ENCODE data around the gene HK1. TPM values are rescaled to one million over a fixed set of nuclear protein-coding genes. Genes with fewer than 3 reads are reported as not detected.

The HK1 gene
- total RNA-seq, 6 experiments from 2014 or later = 149 to 158 (median 155) TPM

DNA sequence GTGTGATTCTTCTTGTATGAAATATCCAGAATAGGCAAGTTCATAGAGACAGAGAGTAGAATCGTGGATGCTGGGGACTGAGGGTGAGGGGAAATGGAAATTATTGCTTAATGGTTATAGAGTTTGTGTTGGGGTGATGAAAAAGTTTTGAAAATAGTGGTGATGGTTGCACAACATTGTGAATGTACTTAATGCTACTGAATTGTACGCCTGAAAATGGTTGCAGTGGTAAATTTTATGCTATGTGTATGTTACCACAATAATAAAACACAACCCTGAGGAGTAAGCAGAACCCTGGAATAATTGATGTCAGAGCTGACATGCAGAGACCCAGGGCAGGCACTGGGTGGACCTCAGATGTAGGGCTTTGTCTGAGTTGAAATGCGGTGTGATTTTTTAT, 80.9 kb downstream of the HK1 start:
- Mint-ChIP-seq H3K36me3 (ENCODE audit: low read depth) (peaks cover 36% of the 10 kb centered on the region), H3K4me3 (no peak overlapping the region), H3K27ac (peak overlapping the region; percentile 14), H3K9me3 (no peaks in the 10 kb centered on the region), H3K27me3 (ENCODE audit: insufficient read depth) (peaks cover 2% of the 10 kb centered on the region), H3K4me1 (ENCODE audit: low read depth) (peaks cover 74% of the 10 kb centered on the region)
- TF ChIP-seq, protein P1, sequence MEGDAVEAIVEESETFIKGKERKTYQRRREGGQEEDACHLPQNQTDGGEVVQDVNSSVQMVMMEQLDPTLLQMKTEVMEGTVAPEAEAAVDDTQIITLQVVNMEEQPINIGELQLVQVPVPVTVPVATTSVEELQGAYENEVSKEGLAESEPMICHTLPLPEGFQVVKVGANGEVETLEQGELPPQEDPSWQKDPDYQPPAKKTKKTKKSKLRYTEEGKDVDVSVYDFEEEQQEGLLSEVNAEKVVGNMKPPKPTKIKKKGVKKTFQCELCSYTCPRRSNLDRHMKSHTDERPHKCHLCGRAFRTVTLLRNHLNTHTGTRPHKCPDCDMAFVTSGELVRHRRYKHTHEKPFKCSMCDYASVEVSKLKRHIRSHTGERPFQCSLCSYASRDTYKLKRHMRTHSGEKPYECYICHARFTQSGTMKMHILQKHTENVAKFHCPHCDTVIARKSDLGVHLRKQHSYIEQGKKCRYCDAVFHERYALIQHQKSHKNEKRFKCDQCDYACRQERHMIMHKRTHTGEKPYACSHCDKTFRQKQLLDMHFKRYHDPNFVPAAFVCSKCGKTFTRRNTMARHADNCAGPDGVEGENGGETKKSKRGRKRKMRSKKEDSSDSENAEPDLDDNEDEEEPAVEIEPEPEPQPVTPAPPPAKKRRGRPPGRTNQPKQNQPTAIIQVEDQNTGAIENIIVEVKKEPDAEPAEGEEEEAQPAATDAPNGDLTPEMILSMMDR (IDR thresholded peaks at IDR 0.05) = no peak
- no peak for DNase-seq

DNA sequence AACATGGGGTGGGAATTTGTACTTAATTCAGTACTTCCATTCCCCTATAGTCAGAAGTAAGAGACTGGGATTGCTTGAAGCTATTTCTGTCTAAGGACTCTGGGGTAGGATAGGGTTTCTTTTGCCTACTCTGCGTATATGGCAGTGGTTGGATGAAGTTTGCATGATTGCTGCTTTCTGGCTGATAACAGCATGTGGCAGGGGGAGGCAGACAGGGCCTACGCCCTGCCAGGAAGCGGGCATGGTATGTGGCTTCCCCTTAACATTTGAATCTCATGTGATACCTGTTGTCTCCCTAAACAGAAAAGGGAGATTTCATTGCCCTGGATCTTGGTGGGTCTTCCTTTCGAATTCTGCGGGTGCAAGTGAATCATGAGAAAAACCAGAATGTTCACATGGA, 81.3 kb downstream of the HK1 start:
- TF ChIP-seq, protein P1 (IDR thresholded peaks at IDR 0.05) = no peak
- no peak for DNase-seq
- Mint-ChIP-seq H3K27ac (peak overlapping the region; percentile 19), H3K27me3 (ENCODE audit: insufficient read depth) (peaks cover 2% of the 10 kb centered on the region), H3K4me3 (no peak overlapping the region), H3K4me1 (ENCODE audit: low read depth) (peaks cover 74% of the 10 kb centered on the region), H3K9me3 (no peaks in the 10 kb centered on the region), H3K36me3 (ENCODE audit: low read depth) (peaks cover 34% of the 10 kb centered on the region)

DNA sequence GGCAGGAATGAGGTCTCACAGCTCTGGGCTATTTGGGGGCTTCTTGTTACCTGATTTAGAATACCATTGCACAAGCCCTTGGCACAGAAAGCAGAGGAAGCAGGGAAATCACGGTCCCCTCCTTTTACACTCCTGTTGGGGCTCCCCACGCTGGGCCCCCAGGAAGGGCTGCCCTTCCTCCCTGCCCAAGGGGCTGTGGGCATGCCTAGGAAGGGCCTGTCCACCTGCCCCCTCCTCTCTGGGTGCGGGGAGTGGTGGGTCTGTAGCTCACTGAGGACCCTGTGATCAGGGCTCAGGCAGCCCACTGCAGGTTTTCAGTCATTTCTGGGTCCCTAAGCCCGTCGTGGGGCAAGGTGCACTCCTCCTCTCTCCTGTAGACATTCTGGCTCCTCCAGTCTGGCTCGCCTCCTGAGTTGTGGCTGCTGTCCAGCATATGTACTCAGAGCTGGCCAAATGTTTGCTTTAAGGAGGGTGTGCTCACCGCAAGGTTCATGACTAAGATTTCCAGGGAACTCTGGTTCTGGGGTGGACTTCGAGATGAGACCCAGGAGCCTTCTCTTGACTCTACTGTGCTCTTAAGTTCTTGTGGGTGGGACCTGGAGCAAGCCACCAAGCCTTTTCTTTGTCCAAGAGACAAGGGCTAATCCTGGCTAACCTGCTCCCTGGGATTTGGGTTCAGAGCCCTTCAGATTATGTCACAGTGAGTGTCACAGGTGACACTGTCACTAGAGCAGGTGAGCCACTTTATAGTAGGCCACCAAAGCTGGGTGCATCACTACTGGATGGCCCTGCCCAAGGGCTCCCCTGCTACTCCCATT, 82.4 kb downstream of the HK1 start:
- TF ChIP-seq, protein P1 (IDR thresholded peaks at IDR 0.05) = no peak
- peaks cover 2% of the 10 kb centered on the region for H3K27me3 Mint-ChIP-seq (ENCODE audit: insufficient read depth)
- no peaks in the 10 kb centered on the region for H3K9me3 Mint-ChIP-seq
- DNase-seq = peak; percentile 86
- H3K4me1 Mint-ChIP-seq (ENCODE audit: low read depth) = peaks cover 70% of the 10 kb centered on the region
- peak overlapping the region; percentile 31 for H3K27ac Mint-ChIP-seq
- H3K36me3 Mint-ChIP-seq (ENCODE audit: low read depth) = peaks cover 35% of the 10 kb centered on the region
- H3K4me3 Mint-ChIP-seq = peak overlapping the region; percentile 45

DNA sequence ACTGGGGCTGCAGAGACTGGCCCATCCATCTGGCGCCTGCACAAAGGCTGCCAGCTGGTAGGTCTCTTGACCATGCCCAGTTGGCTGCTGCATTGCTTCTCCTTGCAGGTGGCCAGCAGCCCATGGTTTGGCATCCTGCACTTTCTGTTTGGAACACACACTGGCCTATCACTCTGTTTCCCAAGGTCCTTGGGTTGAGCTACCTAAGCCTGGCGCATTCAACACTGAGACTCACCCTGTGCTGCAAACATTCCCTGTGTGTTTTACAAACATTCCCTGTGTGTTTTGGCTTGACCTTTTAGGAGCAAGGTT, 83.0 kb downstream of the HK1 start:
- H3K9me3 Mint-ChIP-seq = no peaks in the 10 kb centered on the region
- peaks cover 35% of the 10 kb centered on the region for H3K36me3 Mint-ChIP-seq (ENCODE audit: low read depth)
- peaks cover 70% of the 10 kb centered on the region for H3K4me1 Mint-ChIP-seq (ENCODE audit: low read depth)

DNA sequence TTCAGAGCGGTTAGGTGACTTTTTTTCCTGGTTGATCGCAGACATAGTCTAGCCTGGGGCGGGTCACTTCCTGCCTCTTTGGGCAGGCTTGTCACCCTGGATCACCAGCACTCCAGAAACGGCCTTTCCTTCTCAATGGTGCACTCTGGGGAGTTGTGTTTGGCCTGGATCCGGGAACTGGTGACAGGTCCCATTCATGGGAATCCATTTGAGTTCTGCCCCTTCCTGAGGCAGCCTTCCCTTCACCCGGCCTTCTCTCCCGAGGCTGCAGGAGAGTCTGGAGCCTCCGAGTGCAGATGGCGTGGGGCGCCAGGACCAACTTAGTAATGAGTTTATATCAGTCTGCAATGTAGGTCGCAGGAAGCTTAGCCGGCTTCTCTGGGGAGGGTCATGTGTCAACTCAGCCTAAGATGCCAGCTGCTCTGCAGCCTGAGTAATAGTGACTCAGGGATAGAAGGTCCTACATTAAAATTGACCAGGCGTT, 84.2 kb downstream of the HK1 start:
- peak; percentile 77 for DNase-seq
- Mint-ChIP-seq H3K9me3 (no peaks in the 10 kb centered on the region), H3K27me3 (ENCODE audit: insufficient read depth) (peaks cover 2% of the 10 kb centered on the region; the same call in 1 of the 2 replicates), H3K4me3 (peak overlapping the region; percentile 38), H3K36me3 (ENCODE audit: low read depth) (peaks cover 35% of the 10 kb centered on the region), H3K4me1 (ENCODE audit: low read depth) (peaks cover 70% of the 10 kb centered on the region), H3K27ac (peak overlapping the region; percentile 89)
- TF ChIP-seq, protein P1 (IDR thresholded peaks at IDR 0.05) = no peak

More for the DNA sequence above, 83.0 kb downstream of the HK1 start:
- Mint-ChIP-seq H3K27me3 (ENCODE audit: insufficient read depth) (peaks cover 2% of the 10 kb centered on the region), H3K4me3 (peak overlapping the region; percentile 45), H3K27ac (peak overlapping the region; percentile 57)
- DNase-seq = no peak
- TF ChIP-seq, protein P1 (IDR thresholded peaks at IDR 0.05) = no peak

Measured in HFFc6 (cell line).